ENCODE data around the gene DDX3X. TPM values are rescaled to one million over a fixed set of nuclear protein-coding genes. Genes with fewer than 3 reads are reported as not detected.
"Not testable (repeated sequence)": the region's sequence is repeated elsewhere in the genome, so short reads cannot be mapped to it uniquely, and the experiment has no call there.

The DDX3X gene
- total RNA-seq, 1 donor from 2014 or later, result 212 TPM

GRCh38 chrX:41352329-41352838, 18.4 kb downstream of the DDX3X start:
- no peaks in the 10 kb centered on the region for H3K27me3 Mint-ChIP-seq (ENCODE audit: unreplicated experiment)
- H3K9me3 Mint-ChIP-seq (ENCODE audit: unreplicated experiment), result peaks cover 11% of the 10 kb centered on the region
- H3K4me3 Mint-ChIP-seq (ENCODE audit: unreplicated experiment), result no peak overlapping the region
- H3K4me1 Mint-ChIP-seq (ENCODE audit: unreplicated experiment), result peaks cover 15% of the 10 kb centered on the region
- H3K27ac Mint-ChIP-seq (ENCODE audit: unreplicated experiment), result no peak overlapping the region
- no peak for DNase-seq (ENCODE audit: extremely low spot score, unreplicated experiment)
- H3K36me3 Mint-ChIP-seq (ENCODE audit: unreplicated experiment), result peaks cover 22% of the 10 kb centered on the region
- TF ChIP-seq CTCF (IDR thresholded peaks at IDR 0.05), result no peak

- no peak for DNase-seq (ENCODE audit: extremely low spot score, unreplicated experiment)
- Mint-ChIP-seq H3K36me3 (ENCODE audit: unreplicated experiment) (peaks cover 11% of the 10 kb centered on the region), H3K9me3 (ENCODE audit: unreplicated experiment) (peaks cover 11% of the 10 kb centered on the region), H3K27ac (ENCODE audit: unreplicated experiment) (no peak overlapping the region), H3K4me3 (ENCODE audit: unreplicated experiment) (no peak overlapping the region), H3K27me3 (ENCODE audit: unreplicated experiment) (no peaks in the 10 kb centered on the region), H3K4me1 (ENCODE audit: unreplicated experiment) (peaks cover 13% of the 10 kb centered on the region)
- TF ChIP-seq CTCF (IDR thresholded peaks at IDR 0.05), result no peak
These were observed 20.0 kb downstream of the DDX3X start for GRCh38 chrX:41353985-41354384.

GRCh38 chrX:41369152-41369551, 35.2 kb downstream of the DDX3X start:
- Mint-ChIP-seq H3K36me3 (ENCODE audit: unreplicated experiment) (no peaks in the 10 kb centered on the region), H3K27ac (ENCODE audit: unreplicated experiment) (no peak overlapping the region), H3K4me1 (ENCODE audit: unreplicated experiment) (no peaks in the 10 kb centered on the region), H3K4me3 (ENCODE audit: unreplicated experiment) (no peak overlapping the region), H3K9me3 (ENCODE audit: unreplicated experiment) (peaks cover 3% of the 10 kb centered on the region), H3K27me3 (ENCODE audit: unreplicated experiment) (no peaks in the 10 kb centered on the region)
- DNase-seq (ENCODE audit: extremely low spot score, unreplicated experiment), result no peak
- no peak for TF ChIP-seq CTCF (IDR thresholded peaks at IDR 0.05)

GRCh38 chrX:41371575-41371974, 37.6 kb downstream of the DDX3X start:
- not testable (repeated sequence) for H3K36me3 Mint-ChIP-seq (ENCODE audit: unreplicated experiment); H3K27ac Mint-ChIP-seq (ENCODE audit: unreplicated experiment); DNase-seq (ENCODE audit: extremely low spot score, unreplicated experiment); H3K4me3 Mint-ChIP-seq (ENCODE audit: unreplicated experiment); H3K27me3 Mint-ChIP-seq (ENCODE audit: unreplicated experiment); H3K9me3 Mint-ChIP-seq (ENCODE audit: unreplicated experiment); H3K4me1 Mint-ChIP-seq (ENCODE audit: unreplicated experiment)

GRCh38 chrX:41373989-41374606, 40.1 kb downstream of the DDX3X start:
- no peaks in the 10 kb centered on the region for H3K27me3 Mint-ChIP-seq (ENCODE audit: unreplicated experiment)
- H3K9me3 Mint-ChIP-seq (ENCODE audit: unreplicated experiment), result peaks cover 3% of the 10 kb centered on the region
- TF ChIP-seq CTCF (IDR thresholded peaks at IDR 0.05), result no peak
- H3K4me1 Mint-ChIP-seq (ENCODE audit: unreplicated experiment), result no peaks in the 10 kb centered on the region
- no peak for DNase-seq (ENCODE audit: extremely low spot score, unreplicated experiment)
- no peaks in the 10 kb centered on the region for H3K36me3 Mint-ChIP-seq (ENCODE audit: unreplicated experiment)
- no peak overlapping the region for H3K4me3 Mint-ChIP-seq (ENCODE audit: unreplicated experiment)
- H3K27ac Mint-ChIP-seq (ENCODE audit: unreplicated experiment), result no peak overlapping the region

All from osteocyte (in vitro differentiated cells).